Prostate gland (tissue), 2 donors: ENCODE measurements around the gene TTLL10. TPM values are rescaled to one million over a fixed set of nuclear protein-coding genes. Genes with fewer than 3 reads are reported as not detected.

Experiments
- DNase-seq: peaks from one replicate; pipeline ENCODE4 v3.0.0-alpha.2; 2019; ENCODE audit warnings: low spot score
- H3K27ac ChIP-seq, 2 donors: fragments of 200-600 bp; sonication (generic); 2 replicates each; pipeline ENCODE4 v1.5.1; 2017 to 2019
- H3K27me3 ChIP-seq: fragments of 200-600 bp; sonication (generic); replicated peaks from 2 replicates; pipeline ENCODE4 v1.5.1; 2019; ENCODE audit not compliant: insufficient read depth
- H3K36me3 ChIP-seq, 2 donors: fragments of 200-600 bp; sonication (generic); 1 replicate in 1 of 2; 2 replicates in 1 of 2; pipeline versions ENCODE4 v1.5.1 to v1.8.1; 2017 to 2019
- H3K4me1 ChIP-seq: fragments of 200-600 bp; sonication (generic); replicated peaks from 2 replicates; pipeline ENCODE4 v1.5.1; 2019
- H3K4me3 ChIP-seq, 2 donors: fragments of 200-600 bp; sonication (generic); 2 replicates each; pipeline ENCODE4 v1.5.1; 2017 to 2019
- H3K9me3 ChIP-seq: fragments of 200-600 bp; sonication (generic); 2 replicates; pipeline ENCODE4 v1.5.1; 2017
- POLR2A ChIP-seq: fragments of 450-650 bp; IDR thresholded peaks from one replicate; pipeline ENCODE4 v1.6.1; 2016; ENCODE audit warnings: antibody characterized with exemption, mild to moderate bottlenecking
- POLR2AphosphoS5 ChIP-seq: sonication (generic); formaldehyde crosslinking; IDR thresholded peaks from one replicate; pipeline ENCODE4 v1.6.1; 2017; ENCODE audit warnings: antibody characterized with exemption
- WGBS: methylation state at CpG from one replicate; pipeline ENCODE4 v1.1.5; 2018; 5-methylcytosine and 5-hydroxymethylcytosine counted together
- intact Hi-C: fragments of 100-400 bp; cut with DNase I; formaldehyde crosslinking; loops from one replicate; pipeline ENCODE4 v1.14.2; 2022
- total RNA-seq, 2 donors: library from RNA; depleted of rRNA; stranded (reverse); fragments of >200 nt; gene quantifications; one replicate each; pipeline ENCODE4 v1.1.0, GENCODE V29; 2016
- TF ChIP-seq, protein P1 (sequence below), 4 experiments: fragments of 200-600 bp in 2 of 4; fragments of 450-650 bp in 2 of 4; sonication (generic) in 2 of 4; IDR thresholded peaks; 1 replicate in 3 of 4; 2 replicates in 1 of 4; pipeline ENCODE4 v1.5.1; 2016 to 2019; ENCODE audit warnings: antibody characterized with exemption in 4 of 4, mild to moderate bottlenecking in 2 of 4, moderate library complexity in 2 of 4

TTLL10 gene
- total RNA-seq, 2 donors from 2014 or later: 0.77 to 7.3 TPM

DNA sequence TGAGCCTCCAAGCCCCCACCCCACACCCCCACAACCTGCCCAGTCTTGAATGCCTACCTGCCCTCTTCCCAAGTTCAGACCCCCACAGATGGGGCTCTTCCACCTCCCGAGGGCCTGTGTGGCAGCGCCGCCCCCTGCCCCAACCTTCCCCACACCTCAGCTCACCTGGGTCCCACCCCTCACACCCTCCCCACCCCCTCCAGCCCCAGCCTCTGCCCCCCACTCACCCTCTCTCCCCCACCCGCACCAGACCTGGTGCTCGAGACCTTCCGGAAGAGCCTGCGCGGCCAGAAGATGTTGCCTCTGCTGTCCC is 23.5 kb downstream of the TTLL10 start:
- no peak overlapping the region for H3K4me3 ChIP-seq
- no peak for DNase-seq
- WGBS: 77% methylated on average over 7 of the region's 8 CpGs
- H3K9me3 ChIP-seq: no peaks in the 10 kb centered on the region
- H3K4me1 ChIP-seq: no peaks in the 10 kb centered on the region
- no peaks in the 10 kb centered on the region for H3K36me3 ChIP-seq
- TF ChIP-seq, protein P1, sequence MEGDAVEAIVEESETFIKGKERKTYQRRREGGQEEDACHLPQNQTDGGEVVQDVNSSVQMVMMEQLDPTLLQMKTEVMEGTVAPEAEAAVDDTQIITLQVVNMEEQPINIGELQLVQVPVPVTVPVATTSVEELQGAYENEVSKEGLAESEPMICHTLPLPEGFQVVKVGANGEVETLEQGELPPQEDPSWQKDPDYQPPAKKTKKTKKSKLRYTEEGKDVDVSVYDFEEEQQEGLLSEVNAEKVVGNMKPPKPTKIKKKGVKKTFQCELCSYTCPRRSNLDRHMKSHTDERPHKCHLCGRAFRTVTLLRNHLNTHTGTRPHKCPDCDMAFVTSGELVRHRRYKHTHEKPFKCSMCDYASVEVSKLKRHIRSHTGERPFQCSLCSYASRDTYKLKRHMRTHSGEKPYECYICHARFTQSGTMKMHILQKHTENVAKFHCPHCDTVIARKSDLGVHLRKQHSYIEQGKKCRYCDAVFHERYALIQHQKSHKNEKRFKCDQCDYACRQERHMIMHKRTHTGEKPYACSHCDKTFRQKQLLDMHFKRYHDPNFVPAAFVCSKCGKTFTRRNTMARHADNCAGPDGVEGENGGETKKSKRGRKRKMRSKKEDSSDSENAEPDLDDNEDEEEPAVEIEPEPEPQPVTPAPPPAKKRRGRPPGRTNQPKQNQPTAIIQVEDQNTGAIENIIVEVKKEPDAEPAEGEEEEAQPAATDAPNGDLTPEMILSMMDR (IDR thresholded peaks at IDR 0.05): no peak
- no peak for TF ChIP-seq POLR2A
- TF ChIP-seq POLR2AphosphoS5: no peak
- intact Hi-C loops: no loop called here
- H3K27me3 ChIP-seq: no peaks in the 10 kb centered on the region
- H3K27ac ChIP-seq: no peak overlapping the region

DNA sequence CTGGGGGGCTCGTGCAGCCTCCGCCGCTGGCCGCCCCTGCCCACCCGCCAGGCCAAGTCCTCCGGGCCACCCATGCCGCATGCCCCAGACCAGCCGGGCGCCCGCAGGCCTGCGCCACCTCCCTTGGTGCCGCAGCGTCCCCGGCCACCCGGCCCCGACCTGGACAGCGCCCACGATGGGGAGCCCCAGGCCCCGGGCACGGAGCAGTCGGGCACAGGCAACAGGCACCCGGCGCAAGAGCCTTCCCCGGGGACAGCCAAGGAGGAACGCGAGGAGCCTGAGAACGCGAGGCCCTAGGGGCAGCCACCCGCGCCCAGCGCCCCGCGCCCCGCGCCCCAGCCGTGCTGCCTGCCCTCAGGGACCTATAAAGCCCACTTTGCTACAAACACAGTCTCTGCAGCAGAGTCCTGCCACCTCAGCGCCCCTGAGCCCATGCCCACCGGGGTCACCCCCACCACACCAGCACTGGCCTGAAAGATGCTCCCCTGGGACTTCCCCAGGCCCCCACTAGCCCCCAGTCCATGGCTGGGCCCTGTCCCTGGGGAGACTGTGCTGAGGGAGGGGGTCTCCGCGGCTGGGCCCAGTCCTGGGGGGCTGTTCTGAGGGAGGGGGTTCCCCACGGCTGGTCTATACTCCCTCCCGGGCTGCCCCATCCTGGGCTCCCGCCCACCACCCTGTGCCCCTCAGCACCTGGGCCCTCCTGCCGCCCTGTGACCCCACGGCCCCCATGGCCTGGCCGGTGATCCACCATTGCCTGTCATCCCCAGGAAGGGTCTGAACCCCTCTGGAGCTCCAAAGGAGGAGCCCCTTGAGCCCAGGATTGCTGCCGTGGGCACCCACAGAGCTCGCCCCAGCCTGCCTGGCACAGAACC is 24.1 kb downstream of the TTLL10 start:
- Histone ChIP-seq H3K27ac (no peak overlapping the region), H3K9me3 (no peaks in the 10 kb centered on the region), H3K36me3 (no peaks in the 10 kb centered on the region), H3K4me1 (no peaks in the 10 kb centered on the region), H3K4me3 (no peak overlapping the region), H3K27me3 (no peaks in the 10 kb centered on the region)
- DNase-seq: no peak
- 92% methylated on average over 38 of the region's 48 CpGs for WGBS
- TF ChIP-seq POLR2A: no peak
- TF ChIP-seq, protein P1 (IDR thresholded peaks at IDR 0.05): no peak
- no peak for TF ChIP-seq POLR2AphosphoS5
- intact Hi-C loops: no loop called here

DNA sequence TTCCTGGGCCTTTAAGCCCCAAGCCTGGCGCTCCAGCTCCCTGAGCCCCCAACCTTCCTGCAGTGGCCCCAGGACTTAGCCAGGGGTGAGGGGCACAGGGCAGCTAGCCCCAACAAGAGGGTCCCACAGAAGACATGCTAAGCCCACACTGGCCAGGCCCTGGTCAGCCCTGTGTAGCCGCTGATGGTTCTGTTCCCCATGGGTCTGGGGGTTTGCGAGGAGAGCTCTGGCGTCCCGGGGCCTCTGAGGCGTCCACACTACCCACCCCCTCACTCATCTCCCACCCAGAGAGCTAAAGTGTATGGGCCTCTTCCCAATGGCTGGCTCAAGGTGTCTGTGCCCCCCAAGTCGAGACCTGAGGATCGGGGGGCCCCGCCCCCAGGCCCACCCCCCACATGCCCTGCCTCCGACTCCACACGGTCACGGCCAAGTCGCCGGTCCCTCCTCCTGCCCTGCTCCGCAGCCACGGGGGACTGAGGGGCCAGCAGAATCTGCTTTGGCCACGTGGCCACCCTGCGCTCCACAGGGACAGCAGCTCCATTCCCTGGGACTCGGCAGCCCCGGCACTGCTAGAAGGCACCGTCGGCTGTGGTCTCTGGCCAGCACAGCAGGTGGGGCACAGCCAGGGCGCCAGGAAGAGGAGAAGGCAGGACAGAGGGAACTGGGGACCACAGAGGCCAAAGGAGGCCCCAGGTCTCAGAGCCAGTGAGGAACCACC is 24.9 kb downstream of the TTLL10 start:
- intact Hi-C loops: no loop called here
- Histone ChIP-seq H3K36me3 (no peaks in the 10 kb centered on the region), H3K27ac (no peak overlapping the region), H3K9me3 (no peaks in the 10 kb centered on the region), H3K4me3 (no peak overlapping the region), H3K4me1 (no peaks in the 10 kb centered on the region), H3K27me3 (no peaks in the 10 kb centered on the region)
- TF ChIP-seq POLR2AphosphoS5 (no peak), POLR2A (no peak)
- TF ChIP-seq, protein P1 (IDR thresholded peaks at IDR 0.05): no peak
- no peak for DNase-seq
- 78% methylated on average over 10 of the region's 23 CpGs for WGBS

DNA sequence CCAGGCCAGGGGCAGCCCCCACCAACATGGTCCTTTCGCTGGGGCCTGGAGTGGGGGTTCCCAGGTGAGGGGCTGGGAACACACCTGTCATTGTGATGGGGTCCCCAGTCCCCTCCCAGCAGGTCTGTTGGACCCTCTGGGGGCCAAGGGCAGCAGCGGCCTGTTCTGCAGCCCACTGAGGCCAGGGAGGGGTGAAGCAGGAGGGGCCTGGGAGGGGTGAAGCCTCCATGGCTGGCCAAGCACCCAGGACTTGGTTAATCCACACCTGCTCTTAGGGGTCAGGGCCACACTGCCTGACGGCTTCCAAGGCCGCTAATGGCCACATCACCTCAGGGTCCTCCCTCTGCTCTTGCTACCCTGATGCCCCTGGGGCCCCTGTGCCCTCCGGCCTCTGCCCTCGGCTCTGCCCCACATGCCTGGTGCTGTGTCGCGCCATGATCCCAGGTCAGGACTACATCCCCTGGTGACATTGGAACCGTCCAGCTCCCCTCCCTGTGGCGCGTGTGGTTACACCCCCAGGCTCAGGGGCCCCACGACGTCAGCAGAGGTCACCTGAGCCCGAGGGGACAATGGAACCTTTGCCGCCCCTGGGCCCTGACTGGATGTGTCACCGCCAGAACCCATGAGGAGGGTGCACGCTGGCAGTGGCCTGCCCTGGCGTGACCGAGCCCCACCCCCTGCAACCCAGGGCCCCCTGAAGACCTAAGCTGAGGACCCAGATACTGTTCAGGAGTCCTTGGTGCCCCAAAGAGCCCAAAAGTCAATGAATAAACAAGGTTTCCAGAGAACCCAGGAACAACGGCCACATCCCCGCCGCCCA is 25.7 kb downstream of the TTLL10 start:
- 91% methylated on average over 16 of the region's 22 CpGs for WGBS
- Histone ChIP-seq H3K27me3 (no peaks in the 10 kb centered on the region), H3K27ac (no peak overlapping the region), H3K9me3 (no peaks in the 10 kb centered on the region), H3K4me1 (no peaks in the 10 kb centered on the region), H3K36me3 (no peaks in the 10 kb centered on the region), H3K4me3 (no peak overlapping the region)
- DNase-seq: no peak
- intact Hi-C loops: no loop called here
- TF ChIP-seq, protein P1 (IDR thresholded peaks at IDR 0.05): no peak
- TF ChIP-seq POLR2AphosphoS5: no peak
- no peak for TF ChIP-seq POLR2A
